AG04450 (cell line): Measurements from ENCODE around the gene SMCO4. TPM values are rescaled to one million over a fixed set of nuclear protein-coding genes. Genes with fewer than 3 reads are reported as not detected.

Source experiments
- CTCF ChIA-PET: fragments of 300-600, 350-600 bp; formaldehyde crosslinking; extraction: SDS; loops from one replicate; lab custom pipeline; 2022; ENCODE audit warnings: antibody characterized with exemption, inconsistent platforms; lab: Charles Lee
- POLR2A ChIA-PET: fragments of 350-600 bp; formaldehyde crosslinking; extraction: SDS; loops from one replicate; lab custom pipeline; 2021; ENCODE audit warnings: antibody characterized with exemption, inconsistent platforms; lab: Yijun Ruan, JAX
- DNase-seq: peaks from one replicate; pipeline ENCODE4 v3.0.0-alpha.2; 2011; ENCODE audit warnings: low read depth, low spot score
- H3K27ac ChIP-seq: one replicate; pipeline ENCODE4 v1.5.1; 2012; ENCODE audit warnings: low read depth, low read length, control low read depth
- H3K27me3 ChIP-seq: one replicate; pipeline ENCODE4 v1.6.0; 2012; ENCODE audit warnings: low read length; ENCODE audit not compliant: control insufficient read depth, insufficient read depth
- H3K4me3 ChIP-seq: 2 replicates; pipeline ENCODE4 v1.5.1; 2011; ENCODE audit warnings: mild to moderate bottlenecking, low read depth, low read length, control low read depth
- H3K9me3 ChIP-seq: 2 replicates; pipeline ENCODE4 v1.5.1; 2012; ENCODE audit warnings: low read length; ENCODE audit not compliant: control insufficient read depth, insufficient read depth
- CTCF ChIP-seq: IDR thresholded peaks from 2 replicates; pipeline ENCODE4 v1.5.1; 2011; ENCODE audit warnings: low read depth, low read length, control low read depth, inconsistent platforms
- polyA plus RNA-seq: library from polyadenylated mRNA; depleted of rRNA; stranded (reverse); fragments of >200 nt; gene quantifications from 2 replicates; pipeline ENCODE4 v1.2.3, GENCODE V29; 2011

Gene SMCO4
- polyA plus RNA-seq, 1 experiment: 8.6 TPM

- no peaks in the 10 kb centered on the region for H3K9me3 ChIP-seq
- no peak for TF ChIP-seq CTCF
- no peak for DNase-seq
- no peaks in the 10 kb centered on the region for H3K27me3 ChIP-seq
- ChIA-PET POLR2A (no interaction called here), CTCF (interaction anchor here (0.7 kb wide), 1 partner anchor 150 kb away, joined by 4 read pairs; no protein-coding TSS in a partner anchor)
- no peak overlapping the region for H3K4me3 ChIP-seq
- no peak overlapping the region for H3K27ac ChIP-seq
Observed at GRCh38 chr11:93501856-93502255, 41.3 kb downstream of the SMCO4 start.

- TF ChIP-seq CTCF: no peak
- no peaks in the 10 kb centered on the region for H3K9me3 ChIP-seq
- POLR2A ChIA-PET: no interaction called here
- CTCF ChIA-PET: no interaction called here
- no peak for DNase-seq
- no peak overlapping the region for H3K27ac ChIP-seq
- H3K27me3 ChIP-seq: no peaks in the 10 kb centered on the region
- H3K4me3 ChIP-seq: no peak overlapping the region
Observed at GRCh38 chr11:93500759-93501158, 42.4 kb downstream of the SMCO4 start.

- no peak for TF ChIP-seq CTCF
- POLR2A ChIA-PET: no interaction called here
- CTCF ChIA-PET: interaction anchor here (0.8 kb wide), 1 partner anchor 43 kb away, joined by 5 read pairs; no protein-coding TSS in a partner anchor
- no peak for DNase-seq
- H3K4me3 ChIP-seq: no peak overlapping the region
- no peaks in the 10 kb centered on the region for H3K9me3 ChIP-seq
- no peak overlapping the region for H3K27ac ChIP-seq
- no peaks in the 10 kb centered on the region for H3K27me3 ChIP-seq
Observed at GRCh38 chr11:93498641-93499040, 44.5 kb downstream of the SMCO4 start.

- POLR2A ChIA-PET: no interaction called here
- Histone ChIP-seq H3K27ac (no peak overlapping the region), H3K27me3 (no peaks in the 10 kb centered on the region), H3K9me3 (no peaks in the 10 kb centered on the region), H3K4me3 (no peak overlapping the region)
- no peak for DNase-seq
- no peak for TF ChIP-seq CTCF
- CTCF ChIA-PET: interaction anchor here (0.8 kb wide), 1 partner anchor 44 kb away, joined by 5 read pairs; no protein-coding TSS in a partner anchor
Observed at GRCh38 chr11:93498161-93498560, 45.0 kb downstream of the SMCO4 start.

- DNase-seq: no peak
- Histone ChIP-seq H3K27ac (no peak overlapping the region), H3K4me3 (no peak overlapping the region), H3K9me3 (no peaks in the 10 kb centered on the region), H3K27me3 (no peaks in the 10 kb centered on the region)
- POLR2A ChIA-PET: no interaction called here
- TF ChIP-seq CTCF: no peak
- CTCF ChIA-PET: no interaction called here
Observed at GRCh38 chr11:93497596-93497995, 45.6 kb downstream of the SMCO4 start.
